Endodermal cell (in vitro differentiated cells): ENCODE measurements around the gene AAR2. TPM values are rescaled to one million over a fixed set of nuclear protein-coding genes. Genes with fewer than 3 reads are reported as not detected.
A peak's percentile ranks its signal among the peaks of the same experiment; 100 is the strongest.

ENCODE experiments used
- DNase-seq: peaks from one replicate; pipeline ENCODE4 v3.0.0-alpha.2; 2017
- H3K27ac ChIP-seq: 2 replicates; pipeline ENCODE4 v1.5.1; 2013; ENCODE audit warnings: mild to moderate bottlenecking, low read depth, low read length, moderate library complexity
- H3K27me3 ChIP-seq: 2 replicates; pipeline ENCODE4 v1.6.1; 2013; ENCODE audit warnings: mild to moderate bottlenecking, low read length, moderate library complexity; ENCODE audit not compliant: insufficient read depth, control insufficient read depth, poor library complexity, severe bottlenecking
- H3K36me3 ChIP-seq: 2 replicates; pipeline ENCODE4 v1.7.0; 2013; ENCODE audit warnings: mild to moderate bottlenecking, low read length, moderate library complexity; ENCODE audit not compliant: control insufficient read depth, insufficient read depth
- H3K4me1 ChIP-seq: one replicate; pipeline ENCODE4 v1.7.0; 2013; ENCODE audit warnings: low read length; ENCODE audit not compliant: control insufficient read depth, insufficient read depth
- H3K4me3 ChIP-seq: 2 replicates; pipeline ENCODE4 v1.5.1; 2013; ENCODE audit warnings: mild to moderate bottlenecking, low read length, moderate library complexity
- H3K9ac ChIP-seq: 2 replicates; pipeline ENCODE4 v1.6.1; 2013; ENCODE audit warnings: mild to moderate bottlenecking, low read length, moderate library complexity; ENCODE audit not compliant: poor library complexity, severe bottlenecking; ENCODE audit errors: extremely low read depth
- H3K9me3 ChIP-seq: 2 replicates; pipeline ENCODE4 v1.6.1; 2013; ENCODE audit warnings: mild to moderate bottlenecking, low read length, moderate library complexity; ENCODE audit not compliant: control insufficient read depth
- H3K27ac Mint-ChIP-seq: 2 replicates; pipeline ENCODE4 v1.8.0; 2020; ENCODE audit warnings: mixed read lengths
- H3K27me3 Mint-ChIP-seq: 2 replicates; pipeline ENCODE4 v1.8.0; 2021; ENCODE audit warnings: mild to moderate bottlenecking, mixed read lengths; ENCODE audit not compliant: insufficient read depth
- H3K36me3 Mint-ChIP-seq: 2 replicates; pipeline ENCODE4 v1.8.0; 2020; ENCODE audit warnings: low read depth, mixed read lengths
- H3K4me1 Mint-ChIP-seq: 2 replicates; pipeline ENCODE4 v1.8.0; 2020; ENCODE audit warnings: mixed read lengths
- H3K4me3 Mint-ChIP-seq: 2 replicates; pipeline ENCODE4 v1.8.0; 2020; ENCODE audit warnings: mild to moderate bottlenecking, moderate library complexity, mixed read lengths
- H3K9me3 Mint-ChIP-seq: 2 replicates; pipeline ENCODE4 v1.8.0; 2020; ENCODE audit warnings: mild to moderate bottlenecking, mixed read lengths
- CTCF ChIP-seq: fragments of 200-600 bp; sonication (generic); conservative IDR thresholded peaks from 2 replicates; pipeline ENCODE4 v1.5.0; 2021; ENCODE audit warnings: antibody characterized with exemption, mild to moderate bottlenecking
- WGBS, 2 experiments: methylation state at CpG; one replicate each; pipeline versions ENCODE4 v1.1.5 to v1.1.7; 2013; ENCODE audit warnings: missing lambda C conversion rate in 2 of 2, mixed read lengths in 1 of 2; ENCODE audit not compliant: insufficient coverage in 1 of 2, insufficient read length in 1 of 2; 5-methylcytosine and 5-hydroxymethylcytosine counted together
- total RNA-seq, 2 donors: library from RNA; stranded (reverse); fragmentation: NEBNext Ultra II Directional in 1 of 2; extraction: Animal tissue kit (Norgen Biotek cat#: 25700) in 1 of 2; gene quantifications; 2 replicates in 1 of 2; 3 replicates in 1 of 2; pipeline ENCODE4 v1.2.1, GENCODE V29; 2021

The AAR2 gene
- total RNA-seq, 2 donors from 2014 or later = 23.5 to 24.3 TPM

- no peaks in the 10 kb centered on the region for H3K36me3 ChIP-seq
- Mint-ChIP-seq H3K27me3 (no peaks in the 10 kb centered on the region), H3K4me3 (no peak overlapping the region), H3K4me1 (peaks cover 2% of the 10 kb centered on the region), H3K36me3 (no peaks in the 10 kb centered on the region), H3K27ac (no peak overlapping the region), H3K9me3 (no peaks in the 10 kb centered on the region)
- 93% methylated on average over 9 of the region's 9 CpGs for WGBS, 2 experiments
- no peaks in the 10 kb centered on the region for H3K27me3 ChIP-seq
- H3K9ac ChIP-seq = no peak overlapping the region
- DNase-seq = no peak
- no peaks in the 10 kb centered on the region for H3K9me3 ChIP-seq
- no peak overlapping the region for H3K27ac ChIP-seq
- no peaks in the 10 kb centered on the region for H3K4me1 ChIP-seq
- no peak for TF ChIP-seq CTCF
- no peak overlapping the region for H3K4me3 ChIP-seq
These were observed 29.6 kb upstream of the AAR2 start for GRCh38 chr20:36206641-36207040.

DNA sequence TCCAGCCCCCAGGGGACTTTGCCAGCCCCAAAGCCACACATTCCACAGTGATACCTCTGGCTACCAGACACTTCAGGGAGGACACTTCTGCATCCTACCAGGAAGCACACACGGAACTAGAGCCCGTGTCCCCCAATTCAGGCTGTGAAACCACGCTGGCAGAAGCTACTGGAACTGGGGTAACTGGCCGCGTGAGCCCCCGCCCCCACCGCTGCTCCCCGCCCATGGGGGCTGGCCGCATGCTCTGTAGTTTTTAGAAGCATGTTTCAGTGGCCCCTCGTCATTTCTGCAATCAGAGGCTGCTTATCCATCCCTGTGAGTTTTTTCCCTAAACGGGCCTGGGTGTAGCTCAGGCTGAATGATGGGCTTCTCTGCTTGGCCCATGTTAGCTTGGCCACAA, 28.7 kb upstream of the AAR2 start:
- H3K36me3 ChIP-seq = no peaks in the 10 kb centered on the region
- Mint-ChIP-seq H3K27ac (no peak overlapping the region), H3K27me3 (no peaks in the 10 kb centered on the region), H3K36me3 (no peaks in the 10 kb centered on the region), H3K4me3 (no peak overlapping the region), H3K9me3 (no peaks in the 10 kb centered on the region), H3K4me1 (peaks cover 2% of the 10 kb centered on the region)
- no peak overlapping the region for H3K9ac ChIP-seq
- no peaks in the 10 kb centered on the region for H3K27me3 ChIP-seq
- H3K9me3 ChIP-seq = no peaks in the 10 kb centered on the region
- no peak for TF ChIP-seq CTCF
- no peak overlapping the region for H3K4me3 ChIP-seq
- no peaks in the 10 kb centered on the region for H3K4me1 ChIP-seq
- DNase-seq = no peak
- H3K27ac ChIP-seq = no peak overlapping the region
- 88 to 93% methylated on average over 11 of the region's 11 CpGs for WGBS, 2 experiments

GRCh38 chr20:36208257-36208656, 28.0 kb upstream of the AAR2 start:
- peak; percentile 60 for DNase-seq
- Histone ChIP-seq H3K36me3 (no peaks in the 10 kb centered on the region), H3K4me1 (no peaks in the 10 kb centered on the region), H3K27ac (no peak overlapping the region), H3K9me3 (no peaks in the 10 kb centered on the region), H3K4me3 (no peak overlapping the region), H3K27me3 (no peaks in the 10 kb centered on the region), H3K9ac (no peak overlapping the region)
- Mint-ChIP-seq H3K36me3 (no peaks in the 10 kb centered on the region), H3K4me1 (no peaks in the 10 kb centered on the region), H3K4me3 (no peak overlapping the region), H3K27ac (no peak overlapping the region), H3K9me3 (no peaks in the 10 kb centered on the region), H3K27me3 (no peaks in the 10 kb centered on the region)
- WGBS, 2 experiments = 83 to 85% methylated on average over 4 to 10 of the region's 10 CpGs
- TF ChIP-seq CTCF = no peak
